ENCODE measurements around the gene MAP2K5. TPM values are rescaled to one million over a fixed set of nuclear protein-coding genes. Genes with fewer than 3 reads are reported as not detected.

The MAP2K5 gene
- total RNA-seq, 2 donors from 2014 or later, result 16.1 to 17.9 TPM

DNA sequence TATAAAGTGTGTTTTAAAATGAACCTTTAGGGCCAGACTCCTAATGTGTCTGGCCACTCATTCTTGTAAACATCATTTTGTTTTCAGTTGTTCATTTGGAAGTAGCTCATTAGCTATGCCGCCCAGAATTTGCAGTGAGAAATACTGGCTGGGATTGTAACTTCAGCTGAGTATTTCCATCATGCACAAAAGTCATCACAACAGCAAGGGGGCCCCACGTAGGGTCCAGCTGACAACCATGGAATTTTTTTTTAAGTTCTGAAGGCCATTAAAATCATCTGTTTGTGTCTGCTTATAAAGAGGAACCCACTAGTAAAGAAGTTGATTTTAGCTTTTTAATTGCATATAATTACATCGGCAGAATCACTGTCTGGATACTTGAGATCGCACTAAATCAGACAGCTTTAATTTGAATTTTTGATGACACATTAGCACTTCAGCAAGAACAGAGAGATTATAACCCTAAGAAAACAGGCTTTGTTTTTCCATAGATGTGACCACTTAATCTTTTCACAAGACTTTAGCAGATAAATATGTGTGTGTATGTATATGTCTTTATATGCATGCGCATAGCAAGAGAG, 236.6 kb downstream of the MAP2K5 start:
- H3K4me1 Mint-ChIP-seq, result peaks cover 6% of the 10 kb centered on the region
- no peaks in the 10 kb centered on the region for H3K27me3 Mint-ChIP-seq
- ATAC-seq (replicated peaks), result no peak
- no peaks in the 10 kb centered on the region for H3K9me3 Mint-ChIP-seq
- H3K27ac Mint-ChIP-seq, result no peak overlapping the region
- H3K36me3 Mint-ChIP-seq (ENCODE audit: low read depth), result no peaks in the 10 kb centered on the region
- H3K4me3 Mint-ChIP-seq, result no peak overlapping the region

DNA sequence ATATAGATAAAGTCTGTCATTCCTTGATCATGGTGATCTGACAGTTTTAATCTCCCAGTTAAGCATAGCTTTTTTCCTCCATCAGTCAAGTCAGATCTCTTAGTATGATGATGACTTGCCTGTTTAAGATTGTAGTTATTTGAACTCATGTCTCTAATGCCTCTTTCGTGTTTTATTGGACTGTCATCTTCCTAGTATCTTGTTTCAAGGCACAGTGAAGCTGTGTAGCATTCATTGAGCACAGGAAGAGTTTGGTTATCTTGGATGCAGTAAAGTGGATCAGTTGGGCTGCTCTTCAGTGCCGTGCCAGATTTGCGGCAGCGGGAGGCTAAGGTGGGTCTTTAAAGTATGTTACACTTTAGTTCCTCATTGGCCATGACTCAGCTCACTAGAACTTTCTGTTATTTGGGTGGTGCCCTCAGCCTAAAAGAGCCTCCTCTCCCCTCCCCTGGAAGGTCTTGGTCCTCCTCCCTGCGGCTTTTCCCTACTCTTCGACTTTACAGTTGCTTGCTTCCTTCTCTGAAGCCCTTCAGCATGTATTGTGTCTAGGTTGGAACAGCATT, 237.1 kb downstream of the MAP2K5 start:
- H3K36me3 Mint-ChIP-seq (ENCODE audit: low read depth), result no peaks in the 10 kb centered on the region
- no peak overlapping the region for H3K27ac Mint-ChIP-seq

DNA sequence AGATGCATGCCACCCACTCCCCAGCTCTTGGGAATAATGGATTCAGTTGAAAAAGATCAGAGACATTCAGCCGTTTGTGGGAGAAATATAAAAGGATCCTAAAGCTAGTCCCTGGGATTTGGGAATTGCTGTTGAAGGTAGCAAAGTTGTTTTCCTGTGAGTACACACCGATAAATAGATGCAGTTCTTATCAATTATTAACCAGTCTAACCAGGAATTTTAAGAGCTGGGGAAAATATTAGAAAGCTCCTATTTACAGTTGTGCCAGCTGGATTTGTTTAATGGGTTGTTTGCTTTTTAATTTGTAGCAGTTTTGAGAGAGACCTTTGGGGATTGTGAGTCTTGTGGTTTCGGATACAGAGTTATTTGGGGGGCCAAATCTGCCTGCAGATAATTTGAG, 238.6 kb downstream of the MAP2K5 start:
- Mint-ChIP-seq H3K27me3 (no peaks in the 10 kb centered on the region), H3K4me3 (no peak overlapping the region), H3K9me3 (no peaks in the 10 kb centered on the region), H3K27ac (no peak overlapping the region), H3K4me1 (peaks cover 6% of the 10 kb centered on the region), H3K36me3 (ENCODE audit: low read depth) (no peaks in the 10 kb centered on the region)
- ATAC-seq (replicated peaks), result no peak

More for the DNA sequence above, 237.1 kb downstream of the MAP2K5 start:
- Mint-ChIP-seq H3K4me3 (no peak overlapping the region), H3K4me1 (peaks cover 6% of the 10 kb centered on the region), H3K27me3 (no peaks in the 10 kb centered on the region), H3K9me3 (no peaks in the 10 kb centered on the region)
- no peak for ATAC-seq (replicated peaks)

DNA sequence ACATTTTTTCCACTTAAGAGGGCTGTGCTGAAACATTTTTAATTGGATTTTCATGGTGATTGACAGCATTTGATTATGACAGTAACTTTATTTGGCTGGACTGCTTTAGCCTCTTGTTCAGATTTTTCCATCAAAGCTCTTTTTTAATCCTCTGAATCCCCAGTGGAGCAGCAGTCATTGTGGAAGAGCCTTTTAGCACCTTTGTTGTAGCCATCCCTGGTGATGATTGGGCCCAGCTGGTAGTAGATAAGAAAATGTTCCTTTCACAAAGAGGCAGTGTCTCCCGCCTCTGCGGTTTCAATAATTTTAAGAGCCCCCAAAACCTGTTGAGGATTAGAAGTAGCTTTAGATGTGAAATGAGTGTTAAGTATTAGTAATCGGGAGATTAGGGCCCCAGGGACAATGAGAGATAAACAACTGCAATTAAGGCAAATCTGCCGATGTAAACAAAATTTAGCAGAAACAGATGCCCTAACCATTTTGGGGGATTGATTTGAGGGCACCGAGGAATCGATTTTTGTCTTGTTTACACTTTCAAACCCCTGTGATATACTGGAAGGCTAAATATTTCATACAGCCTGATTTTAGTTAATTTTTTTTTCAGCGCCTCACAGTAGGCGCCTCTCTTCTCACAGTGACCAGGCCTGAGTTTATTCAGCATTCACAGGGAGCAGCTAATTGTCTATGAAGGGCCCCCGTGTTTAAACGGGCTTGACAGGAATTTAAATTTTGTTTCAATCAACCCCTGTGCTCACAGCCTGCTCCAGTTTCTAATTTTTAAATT, 239.6 kb downstream of the MAP2K5 start:
- ATAC-seq (replicated peaks), result no peak
- H3K27me3 Mint-ChIP-seq, result no peaks in the 10 kb centered on the region
- peaks cover 6% of the 10 kb centered on the region for H3K4me1 Mint-ChIP-seq
- no peaks in the 10 kb centered on the region for H3K9me3 Mint-ChIP-seq
- H3K4me3 Mint-ChIP-seq, result no peak overlapping the region
- H3K36me3 Mint-ChIP-seq (ENCODE audit: low read depth), result no peaks in the 10 kb centered on the region
- no peak overlapping the region for H3K27ac Mint-ChIP-seq

DNA sequence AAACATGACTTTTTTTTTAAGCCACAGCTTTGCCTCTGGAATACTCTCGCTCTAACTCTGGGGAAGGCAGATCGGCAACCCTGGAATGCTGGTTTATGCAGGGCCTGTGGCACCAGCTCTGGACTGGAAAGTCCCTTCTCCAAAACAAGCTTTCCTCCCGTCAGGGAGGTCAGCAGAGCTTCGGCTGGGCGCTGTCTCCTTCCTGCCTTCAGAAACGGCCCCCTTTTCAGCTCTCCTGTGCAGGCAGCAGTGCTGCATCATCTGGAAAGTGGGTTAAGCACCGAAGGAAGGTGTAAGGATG, 240.1 kb downstream of the MAP2K5 start:
- Mint-ChIP-seq H3K4me1 (peaks cover 6% of the 10 kb centered on the region), H3K4me3 (no peak overlapping the region), H3K36me3 (ENCODE audit: low read depth) (no peaks in the 10 kb centered on the region), H3K27ac (no peak overlapping the region), H3K27me3 (no peaks in the 10 kb centered on the region), H3K9me3 (no peaks in the 10 kb centered on the region)
- no peak for ATAC-seq (replicated peaks)

DNA sequence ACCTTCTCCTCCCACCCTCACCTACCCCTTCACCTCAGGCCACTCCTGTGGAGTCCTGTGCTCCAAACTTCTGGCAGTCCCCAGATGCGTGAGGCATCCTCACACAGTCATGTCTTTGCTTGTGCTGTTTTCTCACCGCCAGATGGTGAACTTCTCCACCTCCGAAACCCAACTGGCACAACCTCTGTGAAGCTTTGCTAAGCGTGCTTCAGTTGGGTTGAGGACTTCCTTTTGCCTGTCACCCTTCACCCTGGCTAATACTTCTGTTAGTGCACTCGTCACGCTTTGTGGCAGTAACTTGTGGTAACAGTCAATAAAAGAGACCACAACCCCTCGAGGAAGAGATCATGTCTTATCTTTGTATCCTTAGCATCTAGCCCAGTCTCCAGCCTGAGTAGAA, 240.8 kb downstream of the MAP2K5 start:
- no peaks in the 10 kb centered on the region for H3K27me3 Mint-ChIP-seq
- no peaks in the 10 kb centered on the region for H3K9me3 Mint-ChIP-seq
- peak overlapping the region; percentile 64 for H3K27ac Mint-ChIP-seq
- peak overlapping the region; percentile 30 for H3K4me3 Mint-ChIP-seq
- ATAC-seq (replicated peaks), result peak; percentile 85
- H3K36me3 Mint-ChIP-seq (ENCODE audit: low read depth), result no peaks in the 10 kb centered on the region
- peaks cover 6% of the 10 kb centered on the region for H3K4me1 Mint-ChIP-seq

DNA sequence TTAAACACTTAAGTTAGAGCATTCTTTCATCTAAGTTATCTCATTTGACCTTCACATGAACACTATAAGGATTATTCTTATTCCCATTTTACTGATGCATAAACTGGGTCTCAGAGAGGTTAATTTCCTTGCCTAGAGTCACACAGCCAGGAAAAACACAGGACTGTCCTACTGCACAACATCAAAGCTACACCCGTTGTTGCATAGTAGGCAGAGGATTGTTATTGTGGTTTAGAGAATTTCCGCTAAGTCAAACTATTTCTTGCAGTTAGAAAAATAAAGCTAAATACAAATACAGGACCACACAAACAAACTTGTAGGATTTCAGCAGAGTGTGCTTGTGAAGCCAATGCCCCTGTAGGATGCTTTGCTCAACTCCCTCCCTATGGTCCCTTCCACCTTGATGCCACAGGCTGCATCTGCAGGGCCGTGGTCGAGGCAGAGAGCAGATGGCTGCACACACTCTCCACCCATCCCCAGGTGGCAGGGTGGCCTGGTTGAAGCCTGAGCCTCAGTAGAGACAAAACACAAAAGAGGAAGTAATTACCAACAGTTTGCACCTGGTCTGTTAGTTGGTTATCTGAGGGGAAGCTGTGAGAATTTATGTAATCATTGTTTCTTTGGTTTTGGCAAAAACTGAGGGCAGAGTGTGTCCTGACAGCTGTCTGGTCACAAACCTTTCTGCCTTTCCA, 241.7 kb downstream of the MAP2K5 start:
- Mint-ChIP-seq H3K27me3 (no peaks in the 10 kb centered on the region), H3K4me3 (peak overlapping the region; percentile 23), H3K27ac (no peak overlapping the region), H3K9me3 (no peaks in the 10 kb centered on the region), H3K36me3 (ENCODE audit: low read depth) (no peaks in the 10 kb centered on the region), H3K4me1 (peaks cover 6% of the 10 kb centered on the region)
- ATAC-seq (replicated peaks), result no peak

DNA sequence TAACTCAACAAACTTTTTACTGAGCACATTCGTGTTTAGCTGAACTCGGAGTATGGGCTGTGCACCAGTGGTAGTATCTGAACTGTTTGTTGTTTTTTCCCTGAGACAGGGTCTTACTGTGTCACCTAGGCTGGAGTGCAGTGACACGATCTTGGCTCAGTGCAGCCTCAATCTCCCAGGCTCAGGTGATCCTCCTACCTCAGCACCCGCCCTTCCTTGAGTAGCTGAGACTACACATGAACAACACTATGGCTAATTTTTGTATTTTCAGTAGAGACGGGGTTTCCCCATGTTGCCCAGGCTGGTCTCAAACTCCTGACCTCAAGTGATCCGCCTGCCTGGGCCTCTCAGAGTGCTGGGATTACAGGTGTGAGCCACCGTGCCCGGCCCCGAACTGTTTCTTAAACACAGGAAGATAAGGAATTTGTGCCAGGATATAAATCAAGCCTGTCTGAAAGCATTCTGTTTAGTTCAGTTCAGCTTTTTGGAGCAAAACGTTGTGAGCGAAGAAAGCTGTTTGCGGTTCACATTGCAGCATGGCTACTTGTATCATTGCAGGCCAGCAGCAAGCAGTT, 242.4 kb downstream of the MAP2K5 start:
- Mint-ChIP-seq H3K36me3 (ENCODE audit: low read depth) (no peaks in the 10 kb centered on the region), H3K4me3 (no peak overlapping the region), H3K27me3 (no peaks in the 10 kb centered on the region), H3K9me3 (no peaks in the 10 kb centered on the region), H3K4me1 (peaks cover 6% of the 10 kb centered on the region), H3K27ac (no peak overlapping the region)
- ATAC-seq (replicated peaks), result peak; percentile 68

DNA sequence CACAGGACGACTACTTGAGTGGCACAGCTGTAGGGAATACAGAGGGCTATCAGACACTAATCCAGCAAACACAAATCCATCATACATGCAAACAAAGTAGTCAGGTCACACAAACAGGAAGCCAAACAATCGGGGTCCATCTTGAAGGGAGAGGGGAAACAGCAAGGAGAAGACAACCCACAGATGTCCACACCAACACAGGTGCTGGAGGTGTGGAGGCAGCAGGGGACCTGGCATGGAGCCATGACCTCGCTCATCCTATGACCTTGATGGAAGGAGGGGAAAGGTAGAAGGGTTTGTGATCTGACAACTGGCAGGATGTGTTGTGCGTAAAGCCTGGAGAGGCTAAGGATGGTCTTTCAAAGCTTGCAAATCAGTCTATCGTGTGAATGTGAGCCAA, 242.9 kb downstream of the MAP2K5 start:
- Mint-ChIP-seq H3K4me1 (peaks cover 6% of the 10 kb centered on the region), H3K36me3 (ENCODE audit: low read depth) (peaks cover under 1% of the 10 kb centered on the region), H3K4me3 (no peak overlapping the region), H3K27ac (no peak overlapping the region), H3K9me3 (no peaks in the 10 kb centered on the region), H3K27me3 (no peaks in the 10 kb centered on the region)
- no peak for ATAC-seq (replicated peaks)

DNA sequence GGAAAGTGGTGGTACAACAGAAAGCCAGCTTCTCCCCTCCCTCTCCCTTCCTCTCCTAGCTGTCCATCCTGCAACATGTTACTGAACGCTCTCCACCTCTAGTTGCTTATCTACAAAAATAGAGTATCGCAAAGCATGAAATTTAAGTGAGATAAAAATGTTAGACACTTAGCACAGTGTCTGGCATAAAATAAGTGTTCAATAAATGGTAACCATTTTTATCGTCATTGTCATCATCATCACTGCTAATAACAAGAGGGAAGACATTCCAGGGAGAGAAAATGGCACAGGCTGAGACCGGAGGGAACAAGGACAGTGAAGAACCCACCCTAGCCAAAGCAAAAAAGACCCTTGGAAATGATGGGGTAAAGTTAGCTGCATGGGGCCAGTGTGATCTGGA, 244.1 kb downstream of the MAP2K5 start:
- H3K4me3 Mint-ChIP-seq, result no peak overlapping the region
- H3K4me1 Mint-ChIP-seq, result peaks cover 6% of the 10 kb centered on the region
- peaks cover 8% of the 10 kb centered on the region for H3K36me3 Mint-ChIP-seq (ENCODE audit: low read depth)

DNA sequence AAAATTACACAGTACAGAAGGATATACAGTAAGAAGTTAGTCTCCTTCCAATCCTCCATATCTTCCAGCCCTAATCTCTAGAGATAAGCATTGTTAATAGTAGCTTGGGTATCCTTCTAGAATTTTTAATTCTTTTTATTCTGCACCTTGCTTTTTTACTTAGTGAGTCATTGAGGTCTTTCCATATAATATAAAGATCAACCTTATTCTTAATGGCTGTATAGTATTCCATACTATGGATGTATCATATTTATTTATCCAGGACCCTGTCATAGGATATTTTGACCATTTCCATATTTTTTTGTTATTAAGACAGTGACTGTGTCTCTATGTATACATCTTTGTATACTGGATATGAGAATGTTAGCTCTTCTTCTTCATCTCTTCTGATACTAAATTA, 246.5 kb downstream of the MAP2K5 start:
- peaks cover 24% of the 10 kb centered on the region for H3K36me3 Mint-ChIP-seq (ENCODE audit: low read depth)

More for the DNA sequence above, 244.1 kb downstream of the MAP2K5 start:
- ATAC-seq (replicated peaks), result no peak
- no peaks in the 10 kb centered on the region for H3K9me3 Mint-ChIP-seq
- H3K27ac Mint-ChIP-seq, result no peak overlapping the region
- no peaks in the 10 kb centered on the region for H3K27me3 Mint-ChIP-seq

DNA sequence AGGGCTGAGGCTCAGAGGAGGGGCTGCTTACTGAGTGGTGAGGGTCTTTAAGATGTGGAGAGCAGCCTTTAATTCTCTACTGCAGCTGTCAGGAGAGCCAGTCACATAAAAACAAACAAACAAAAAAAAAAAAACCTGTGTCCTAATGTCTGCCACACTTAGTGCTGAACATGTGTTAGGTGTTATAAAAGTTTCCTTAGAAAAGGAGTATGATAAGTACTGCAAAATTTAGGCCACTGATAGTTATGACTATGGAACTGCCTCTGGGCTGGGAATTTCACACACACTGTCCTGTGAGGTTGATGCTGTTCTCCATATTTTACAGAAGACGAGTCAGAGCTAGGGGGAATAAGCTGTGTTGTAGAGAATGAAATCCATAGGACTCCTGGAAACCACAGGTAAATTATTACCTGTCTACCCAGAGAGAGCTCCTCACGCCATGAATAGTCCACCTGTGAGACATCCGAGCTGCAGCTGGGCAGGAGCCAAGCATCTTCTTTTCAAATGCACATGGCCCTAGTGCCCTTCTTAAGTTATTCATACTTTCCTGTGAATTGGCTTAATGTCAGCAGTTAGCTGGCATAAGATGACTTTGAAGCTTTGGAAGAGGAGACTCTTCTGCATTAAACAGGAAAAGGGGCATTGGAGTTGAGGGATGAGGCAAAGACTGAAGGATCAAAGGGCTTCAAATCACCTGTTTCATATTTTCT, 248.3 kb downstream of the MAP2K5 start:
- Mint-ChIP-seq H3K4me1 (no peaks in the 10 kb centered on the region), H3K27ac (no peak overlapping the region), H3K4me3 (no peak overlapping the region), H3K9me3 (no peaks in the 10 kb centered on the region), H3K27me3 (no peaks in the 10 kb centered on the region), H3K36me3 (ENCODE audit: low read depth) (peaks cover 38% of the 10 kb centered on the region)
- no peak for ATAC-seq (replicated peaks)

More for the DNA sequence above, 246.5 kb downstream of the MAP2K5 start:
- Mint-ChIP-seq H3K9me3 (no peaks in the 10 kb centered on the region), H3K27me3 (no peaks in the 10 kb centered on the region), H3K4me3 (no peak overlapping the region), H3K4me1 (no peaks in the 10 kb centered on the region), H3K27ac (no peak overlapping the region)
- ATAC-seq (replicated peaks), result no peak

DNA sequence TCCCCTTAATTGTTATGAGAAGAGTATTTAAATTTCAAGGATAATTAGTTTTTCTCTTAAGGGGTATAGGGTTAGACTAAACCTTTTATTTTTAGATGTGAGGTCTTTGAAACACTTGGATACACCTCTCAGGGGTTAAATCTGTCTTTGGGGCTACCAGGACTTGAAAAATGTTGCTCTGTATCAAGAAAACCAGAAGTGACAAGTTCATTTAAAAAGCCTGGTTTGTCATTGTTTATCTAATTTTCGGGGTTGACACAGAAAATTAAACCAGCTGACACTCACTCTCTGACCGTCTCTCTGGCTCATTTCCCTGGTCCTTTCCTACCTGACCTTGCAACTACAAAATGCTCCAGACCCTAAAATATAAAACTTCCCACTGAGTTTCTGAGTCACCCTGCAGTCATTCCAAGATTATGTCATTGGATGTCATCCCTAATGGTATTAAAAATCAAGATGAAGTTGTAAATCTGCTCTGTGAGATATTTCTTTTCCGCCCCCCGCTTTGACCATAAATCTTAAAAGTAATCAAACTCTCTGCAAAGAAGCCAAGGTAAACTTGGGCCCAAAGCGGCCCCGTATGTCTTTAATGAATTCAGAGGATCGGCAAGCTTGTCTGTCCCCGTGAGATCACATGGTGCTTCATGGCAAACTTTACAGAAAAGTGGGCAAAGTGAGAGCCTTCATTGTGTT, 249.9 kb downstream of the MAP2K5 start:
- Mint-ChIP-seq H3K36me3 (ENCODE audit: low read depth) (peaks cover 43% of the 10 kb centered on the region), H3K4me3 (no peak overlapping the region), H3K27ac (no peak overlapping the region), H3K9me3 (no peaks in the 10 kb centered on the region), H3K27me3 (no peaks in the 10 kb centered on the region), H3K4me1 (no peaks in the 10 kb centered on the region)
- ATAC-seq (replicated peaks), result no peak

All from activated T-helper 17 cell treated with anti-CD3 and anti-CD28 coated beads, Interleukin-2, amount 50 U/mL, for 72 hours (primary cell).